ENCODE results near the gene THRA. TPM values are rescaled to one million over a fixed set of nuclear protein-coding genes. Genes with fewer than 3 reads are reported as not detected.

THRA gene
- total RNA-seq, 2 donors from 2014 or later = 35.2 to 79.8 TPM

GRCh38 chr17:40063187-40063771 is 514 bp downstream of the THRA start:
- intact Hi-C loops (cut with DNase I) = loop anchor here (1.0 to 5.0 kb wide), 4 partner anchors 12 to 104 kb away; no protein-coding TSS in a partner anchor
- H3K4me3 ChIP-seq = peak overlapping the region; percentile 99
- no peaks in the 10 kb centered on the region for H3K27me3 ChIP-seq (replicated peaks; ENCODE audit: insufficient read depth)
- no peak for TF ChIP-seq POLR2A (IDR thresholded peaks at IDR 0.05)
- H3K9me3 ChIP-seq = no peaks in the 10 kb centered on the region
- H3K27ac ChIP-seq = peak overlapping the region; percentile 93
- no peaks in the 10 kb centered on the region for H3K4me1 ChIP-seq (replicated peaks)
- no peak for DNase-seq (ENCODE audit: low spot score)
- under 1% methylated on average over 10 of the region's 42 CpGs for WGBS
- no peaks in the 10 kb centered on the region for H3K36me3 ChIP-seq

- intact Hi-C loops (cut with DNase I) = loop anchor here (1.0 to 5.0 kb wide), 4 partner anchors 11 to 103 kb away; no protein-coding TSS in a partner anchor
- DNase-seq (ENCODE audit: low spot score) = no peak
- WGBS = 23% methylated on average over 10 of the region's 10 CpGs
- no peaks in the 10 kb centered on the region for H3K4me1 ChIP-seq (replicated peaks)
- peak overlapping the region; percentile 93 for H3K27ac ChIP-seq
- H3K36me3 ChIP-seq = no peaks in the 10 kb centered on the region
- peak overlapping the region; percentile 99 for H3K4me3 ChIP-seq
- no peak for TF ChIP-seq POLR2A (IDR thresholded peaks at IDR 0.05)
- TF ChIP-seq POLR2AphosphoS5 (IDR thresholded peaks at IDR 0.05) = no peak
- TF ChIP-seq CTCF (IDR thresholded peaks at IDR 0.05) = no peak
- H3K9me3 ChIP-seq = no peaks in the 10 kb centered on the region
- no peaks in the 10 kb centered on the region for H3K27me3 ChIP-seq (replicated peaks; ENCODE audit: insufficient read depth)
These were observed 1.3 kb downstream of the THRA start for GRCh38 chr17:40063901-40064531.

GRCh38 chr17:40064971-40065768 is 2.4 kb downstream of the THRA start:
- no peak for DNase-seq (ENCODE audit: low spot score)
- Histone ChIP-seq H3K9me3 (no peaks in the 10 kb centered on the region), H3K27me3 (replicated peaks; ENCODE audit: insufficient read depth) (no peaks in the 10 kb centered on the region), H3K4me1 (replicated peaks) (peaks cover 10% of the 10 kb centered on the region), H3K4me3 (peak overlapping the region in 1 of 2 donors; percentile 99), H3K27ac (peak overlapping the region; percentile 89 to 93), H3K36me3 (no peaks in the 10 kb centered on the region)
- no peak for TF ChIP-seq POLR2A (IDR thresholded peaks at IDR 0.05)
- no peak for TF ChIP-seq POLR2AphosphoS5 (IDR thresholded peaks at IDR 0.05)
- no peak for TF ChIP-seq CTCF (IDR thresholded peaks at IDR 0.05)
- WGBS = 12% methylated on average over 9 of the region's 10 CpGs
- intact Hi-C loops (cut with DNase I) = loop anchor here (5.0 kb wide), 3 partner anchors 32 to 102 kb away; no protein-coding TSS in a partner anchor

- DNase-seq (ENCODE audit: low spot score) = no peak
- no peak overlapping the region for H3K4me3 ChIP-seq
These were observed 3.2 kb downstream of the THRA start for GRCh38 chr17:40065769-40066510.

More at GRCh38 chr17:40065769-40066510, 3.2 kb downstream of the THRA start:
- no peaks in the 10 kb centered on the region for H3K27me3 ChIP-seq (replicated peaks; ENCODE audit: insufficient read depth)
- H3K9me3 ChIP-seq = no peaks in the 10 kb centered on the region
- H3K36me3 ChIP-seq = no peaks in the 10 kb centered on the region
- WGBS = 62% methylated on average over 10 of the region's 11 CpGs
- TF ChIP-seq CTCF (IDR thresholded peaks at IDR 0.05) (no peak), POLR2AphosphoS5 (IDR thresholded peaks at IDR 0.05) (no peak), POLR2A (IDR thresholded peaks at IDR 0.05) (no peak)
- intact Hi-C loops (cut with DNase I) = no loop called here
- H3K27ac ChIP-seq = peak overlapping the region; percentile 89 to 93
- H3K4me1 ChIP-seq (replicated peaks) = peaks cover 17% of the 10 kb centered on the region
